PC-9 (cell line): ENCODE measurements around the gene SAMD8. TPM values are rescaled to one million over a fixed set of nuclear protein-coding genes. Genes with fewer than 3 reads are reported as not detected.
"Not testable (repeated sequence)": the region's sequence is repeated elsewhere in the genome, so short reads cannot be mapped to it uniquely, and the experiment has no call there.

Experiments
- BruUV-seq: library from RNA; stranded (reverse); fragments of 400-500 nt; replicated peaks from 2 replicates; lab custom pipeline; 2021; lab: Mats Ljungman, UMichigan
- CTCF ChIA-PET: fragments of 300-600 bp; sonication (Branson Sonifier 250); formaldehyde crosslinking; loops from one replicate; lab custom pipeline; 2022; ENCODE audit warnings: antibody characterized with exemption; lab: Charles Lee
- POLR2A ChIA-PET: fragments of 300-600 bp; sonication (Branson Sonifier 250); formaldehyde crosslinking; loops from one replicate; lab custom pipeline; 2022; ENCODE audit warnings: antibody characterized with exemption; ENCODE audit not compliant: unreplicated experiment; lab: Charles Lee
- DNase-seq, 2 experiments: peaks; one replicate each; pipeline versions ENCODE4 v3.0.0 to v3.0.0-alpha.2; 2015 to 2022; ENCODE audit warnings: mixed read lengths in 1 of 2
- H2AFZ ChIP-seq: fragments of 200-600 bp; sonication (generic); 2 replicates; pipeline ENCODE4 v1.8.1; 2017; ENCODE audit warnings: antibody characterized with exemption
- H3F3A ChIP-seq: fragments of 200-600 bp; sonication (generic); 2 replicates; pipeline ENCODE4 v1.8.1; 2017; ENCODE audit warnings: antibody characterized with exemption, mild to moderate bottlenecking, low read depth; ENCODE audit not compliant: insufficient read depth
- H3K27ac ChIP-seq: fragments of 200-600 bp; sonication (generic); 2 replicates; pipeline ENCODE4 v1.6.1; 2016; ENCODE audit warnings: mixed run types
- H3K27me3 ChIP-seq: fragments of 200-600 bp; sonication (generic); 2 replicates; pipeline ENCODE4 v1.6.1; 2016; ENCODE audit warnings: low read depth, mixed run types; ENCODE audit not compliant: insufficient read depth
- H3K36me3 ChIP-seq: fragments of 200-600 bp; sonication (generic); 2 replicates; pipeline ENCODE4 v1.6.1; 2016; ENCODE audit warnings: low read depth, mixed run types
- H3K4me1 ChIP-seq: fragments of 200-600 bp; sonication (generic); replicated peaks from 2 replicates; pipeline ENCODE4 v1.6.1; 2016; ENCODE audit warnings: mixed run types; ENCODE audit not compliant: insufficient read depth
- H3K4me2 ChIP-seq: fragments of 200-600 bp; sonication (generic); 2 replicates; pipeline ENCODE4 v1.6.1; 2017; ENCODE audit warnings: mixed run types
- H3K4me3 ChIP-seq: fragments of 200-600 bp; sonication (generic); 2 replicates; pipeline ENCODE4 v1.6.1; 2016; ENCODE audit warnings: mixed run types
- H3K79me2 ChIP-seq: fragments of 200-600 bp; sonication (generic); 2 replicates; pipeline ENCODE4 v1.6.1; 2017; ENCODE audit warnings: low read depth, mixed run types
- H3K9me2 ChIP-seq: fragments of 200-600 bp; sonication (generic); 2 replicates; pipeline ENCODE4 v1.8.1; 2017; ENCODE audit warnings: mild to moderate bottlenecking; ENCODE audit not compliant: insufficient read depth
- H3K9me3 ChIP-seq: fragments of 200-600 bp; sonication (generic); 2 replicates; pipeline ENCODE4 v1.8.1; 2016; ENCODE audit warnings: low read depth; ENCODE audit not compliant: insufficient read depth
- H4K20me1 ChIP-seq: fragments of 200-600 bp; sonication (generic); 2 replicates; pipeline ENCODE4 v1.8.1; 2017; ENCODE audit not compliant: insufficient read depth
- CTCF ChIP-seq: fragments of 200-600 bp; sonication (generic); conservative IDR thresholded peaks from 2 replicates; pipeline ENCODE4 v1.6.1; 2017; ENCODE audit warnings: mixed run types, antibody characterized with exemption, mild to moderate bottlenecking, moderate library complexity
- EZH2 ChIP-seq: fragments of 200-600 bp; sonication (generic); IDR thresholded peaks from 2 replicates; pipeline ENCODE4 v1.8.0; 2017; ENCODE audit warnings: antibody characterized with exemption, low read depth
- intact Hi-C: fragments of 100-400 bp; cut with micrococcal nuclease; formaldehyde crosslinking; loops from one replicate; pipeline ENCODE4 v1.10.0; 2022; ENCODE audit not compliant: unreplicated experiment
- total RNA-seq: library from RNA; stranded (reverse); gene quantifications from 2 replicates; pipeline ENCODE4 v1.2.3, GENCODE V29; 2021

The SAMD8 gene
- total RNA-seq, 1 experiment from 2014 or later: 31.1 TPM

DNA sequence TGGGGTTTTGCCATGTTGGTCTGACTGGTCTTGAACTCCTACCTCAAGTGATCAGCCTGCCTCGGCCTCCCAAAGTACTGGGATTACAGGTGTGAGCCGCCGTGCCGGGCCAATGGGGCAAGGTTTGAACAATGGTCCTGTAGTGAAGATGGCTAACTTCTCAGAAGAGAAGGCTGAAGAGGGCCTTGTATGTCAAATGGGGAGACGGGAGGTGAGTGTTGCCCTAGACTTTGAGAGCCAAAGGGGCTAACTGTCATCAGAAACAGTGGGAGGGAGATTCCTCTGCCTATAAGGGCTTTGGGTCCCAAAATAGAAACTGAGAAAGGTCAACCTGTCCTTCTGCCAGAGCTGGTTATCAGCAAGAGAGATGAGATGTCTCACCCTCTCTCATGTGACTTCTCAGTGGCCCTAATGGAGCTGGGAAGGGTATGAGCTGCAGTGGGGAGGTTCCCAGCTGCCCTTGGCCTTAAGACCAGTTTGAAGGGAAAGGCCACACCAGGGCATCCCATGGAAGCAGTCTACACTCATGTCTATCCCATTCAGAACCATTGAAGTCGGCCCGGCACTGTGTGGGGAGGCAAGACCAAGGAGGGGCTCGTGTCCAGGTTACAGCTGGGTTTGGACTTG lies 1.3 kb upstream of the SAMD8 start:
- Histone ChIP-seq H3K4me3 (peak overlapping the region; percentile 95; the same call in 1 of the 2 replicates), H3K27me3 (no peaks in the 10 kb centered on the region), H3K27ac (peak overlapping the region; percentile 88), H3K4me1 (peaks cover 32% of the 10 kb centered on the region), H3K4me2 (peak overlapping the region; percentile 94), H3K36me3 (no peaks in the 10 kb centered on the region), H4K20me1 (0 out of 2 replicates have a peak, but pooled peaks cover 7% of the 10 kb centered on the region), H2AFZ (no peak overlapping the region), H3F3A (peaks cover 46% of the 10 kb centered on the region), H3K79me2 (peaks cover 33% of the 10 kb centered on the region), H3K9me2 (no peaks in the 10 kb centered on the region), H3K9me3 (no peaks in the 10 kb centered on the region)
- no peak for DNase-seq
- intact Hi-C loops: loop anchor here (2.0 to 5.0 kb wide), 3 partner anchors 125 to 1325 kb away; partner anchors contain the start of genes COMTD1, KAT6B and ZSWIM8
- POLR2A ChIA-PET: interaction anchor here (0.5 kb wide), 2 partner anchors 1520 to 1617 kb away, joined by 3 to 18 read pairs; no protein-coding TSS in a partner anchor
- CTCF ChIA-PET: no interaction called here
- no TSS peak for BruUV-seq
- no peak for TF ChIP-seq CTCF
- no peak for TF ChIP-seq EZH2

DNA sequence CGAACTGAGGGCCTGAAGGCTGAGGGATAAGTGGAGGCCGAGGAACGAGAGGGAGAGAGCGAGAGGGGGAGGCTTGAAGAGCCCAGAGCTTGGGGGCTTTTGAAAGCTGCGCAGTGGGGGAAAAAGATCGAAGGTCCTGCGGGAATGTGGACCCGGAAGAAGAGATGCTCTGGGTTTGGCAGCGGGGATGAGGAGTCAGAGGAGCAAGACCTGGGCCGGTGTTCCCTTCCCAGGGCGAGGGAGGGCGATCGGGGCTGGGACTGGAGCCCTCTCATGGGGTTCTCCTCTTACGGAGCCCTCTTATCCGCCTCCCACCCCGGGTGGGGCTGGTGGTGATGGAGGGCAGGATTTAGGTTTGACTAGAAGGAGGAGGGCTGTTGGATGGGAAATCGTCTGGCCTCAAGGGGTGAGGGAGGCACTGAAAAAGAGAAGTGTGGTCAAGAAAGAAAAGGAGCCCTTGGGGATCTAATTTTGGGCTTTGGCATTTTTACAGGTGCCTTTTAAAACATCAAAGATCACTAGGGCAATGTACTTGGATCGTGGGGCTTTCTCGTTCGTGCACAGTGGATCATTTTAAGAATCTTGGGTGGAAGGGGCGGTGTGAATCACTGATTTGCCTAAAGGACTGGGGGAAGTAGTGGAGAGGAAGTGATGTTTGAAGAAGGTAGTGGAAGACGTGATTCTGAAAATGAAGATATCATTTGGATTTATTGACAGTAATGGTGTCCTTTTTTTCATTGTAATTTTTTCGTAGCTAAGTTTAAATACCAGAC lies 637 bp downstream of the SAMD8 start:
- ChIA-PET CTCF (interaction anchor here (0.6 to 0.8 kb wide), 3 partner anchors 38 to 1617 kb away, joined by 4 to 6 read pairs (median 4); partner anchors contain the start of gene COMTD1), POLR2A (interaction anchor here (0.7 kb wide), 1 partner anchor 85 kb away, joined by 11 read pairs; no protein-coding TSS in a partner anchor)
- peaks cover 51% of the 10 kb centered on the region for H3F3A ChIP-seq
- H3K27me3 ChIP-seq: no peaks in the 10 kb centered on the region
- H3K36me3 ChIP-seq: no peaks in the 10 kb centered on the region
- no TSS peak for BruUV-seq
- H3K4me2 ChIP-seq: peak overlapping the region; percentile 94
- peaks cover 52% of the 10 kb centered on the region for H3K79me2 ChIP-seq
- no peaks in the 10 kb centered on the region for H3K9me3 ChIP-seq
- H4K20me1 ChIP-seq: peaks cover 8% of the 10 kb centered on the region; the same call in 1 of the 2 replicates
- H2AFZ ChIP-seq: peak overlapping the region; percentile 99
- intact Hi-C loops: loop anchor here (1.0 to 5.0 kb wide), 4 partner anchors 76 to 1327 kb away; partner anchors contain the start of genes COMTD1, KAT6B and ZSWIM8
- H3K9me2 ChIP-seq: no peaks in the 10 kb centered on the region
- DNase-seq: peak in 1 of 2 experiments; percentile 53
- TF ChIP-seq EZH2: no peak
- TF ChIP-seq CTCF: no peak
- H3K4me3 ChIP-seq: peak overlapping the region; percentile 95
- peak overlapping the region; percentile 88 for H3K27ac ChIP-seq
- peaks cover 35% of the 10 kb centered on the region for H3K4me1 ChIP-seq

DNA sequence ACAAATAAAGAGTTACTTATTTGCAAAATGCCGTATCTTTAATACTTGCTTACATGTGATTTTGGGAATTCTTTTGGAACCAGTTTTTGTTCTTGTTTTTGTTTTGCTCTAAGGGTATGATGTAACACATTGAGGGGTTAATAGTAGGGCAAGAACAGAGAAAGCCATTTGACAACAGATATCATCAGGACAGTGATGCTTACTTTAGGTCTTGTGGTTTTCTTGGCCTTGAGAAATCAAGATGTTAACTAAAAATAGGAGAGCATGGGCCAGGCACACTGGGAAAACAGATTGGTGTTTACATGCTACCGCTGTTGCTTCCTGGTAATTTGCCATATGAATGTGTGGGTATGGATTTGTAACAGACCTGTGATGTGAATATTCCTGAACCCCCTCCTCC lies 3.7 kb downstream of the SAMD8 start:
- H3F3A ChIP-seq: peaks cover 38% of the 10 kb centered on the region
- ChIA-PET CTCF (interaction anchor here (0.6 kb wide), 1 partner anchor 937 kb away, joined by 7 read pairs; no protein-coding TSS in a partner anchor), POLR2A (no interaction called here)
- H3K27me3 ChIP-seq: no peaks in the 10 kb centered on the region
- no TSS peak for BruUV-seq
- peaks cover 28% of the 10 kb centered on the region for H3K4me1 ChIP-seq
- no peaks in the 10 kb centered on the region for H3K36me3 ChIP-seq
- intact Hi-C loops: no loop called here
- H3K4me2 ChIP-seq: 0 out of 2 replicates have a peak overlapping the region, but pooled peaks have one; percentile 1
- 0 out of 2 replicates have a peak overlapping the region, but pooled peaks have one; percentile 6 for H3K27ac ChIP-seq
- no peak overlapping the region for H2AFZ ChIP-seq
- no peaks in the 10 kb centered on the region for H3K9me2 ChIP-seq
- no peak overlapping the region for H3K4me3 ChIP-seq
- H4K20me1 ChIP-seq: peaks cover 28% of the 10 kb centered on the region; the same call in 1 of the 2 replicates
- no peak for DNase-seq
- H3K9me3 ChIP-seq: no peaks in the 10 kb centered on the region
- TF ChIP-seq CTCF: no peak
- no peak for TF ChIP-seq EZH2
- H3K79me2 ChIP-seq: peaks cover 82% of the 10 kb centered on the region

- H3K4me3 ChIP-seq, H3K9me2 ChIP-seq, CTCF ChIA-PET, BruUV-seq, H2AFZ ChIP-seq, H3K9me3 ChIP-seq, POLR2A ChIA-PET, intact Hi-C loops, H3K27ac ChIP-seq, H3K36me3 ChIP-seq, DNase-seq, H3K4me2 ChIP-seq, H3K27me3 ChIP-seq: not testable (repeated sequence)
- peaks cover 18% of the 10 kb centered on the region for H3F3A ChIP-seq
- H3K4me1 ChIP-seq: peaks cover 21% of the 10 kb centered on the region
- H3K79me2 ChIP-seq: peaks cover 93% of the 10 kb centered on the region
- peaks cover 28% of the 10 kb centered on the region; the same call in 1 of the 2 replicates for H4K20me1 ChIP-seq
Measured at GRCh38 chr10:75116941-75117775, 5.7 kb downstream of the SAMD8 start.
